Large intestine (tissue), 3 donors: ENCODE data around the gene ISL2. TPM values are rescaled to one million over a fixed set of nuclear protein-coding genes. Genes with fewer than 3 reads are reported as not detected.

Experiments
- DNase-seq, 2 donors: peaks; one replicate each; pipeline versions ENCODE4 v3.0.0 to v3.0.0-alpha.2; 2013
- H3K27ac ChIP-seq: one replicate; pipeline ENCODE4 v1.5.1; 2013; ENCODE audit warnings: low read length
- H3K27me3 ChIP-seq: 2 replicates; pipeline ENCODE4 v1.6.1; 2013; ENCODE audit warnings: low read length; ENCODE audit not compliant: control insufficient read depth, insufficient read depth
- H3K36me3 ChIP-seq: 2 replicates; pipeline ENCODE4 v1.6.1; 2013; ENCODE audit warnings: low read length; ENCODE audit not compliant: control insufficient read depth, insufficient read depth
- H3K4me1 ChIP-seq: one replicate; pipeline ENCODE4 v1.6.1; 2013; ENCODE audit warnings: low read length; ENCODE audit not compliant: control insufficient read depth, insufficient read depth
- H3K4me3 ChIP-seq: one replicate; pipeline ENCODE4 v1.5.1; 2013; ENCODE audit warnings: low read length
- H3K9me3 ChIP-seq: one replicate; pipeline ENCODE4 v1.6.1; 2013; ENCODE audit warnings: mild to moderate bottlenecking, low read depth, low read length, moderate library complexity; ENCODE audit not compliant: control insufficient read depth
- WGBS: methylation state at CpG from one replicate; pipeline ENCODE4 v1.1.5; 2013; ENCODE audit warnings: low lambda C conversion rate; ENCODE audit not compliant: insufficient coverage; 5-methylcytosine and 5-hydroxymethylcytosine counted together
- polyA plus RNA-seq: library from polyadenylated mRNA; unstranded; fragments of 120-200 nt; gene quantifications from one replicate; pipeline ENCODE4 v1.2.1, GENCODE V29; 2013

Gene ISL2
- polyA plus RNA-seq, 1 donor: 2.6 TPM

- H3K36me3 ChIP-seq: peaks cover 20% of the 10 kb centered on the region
- DNase-seq: peak in 1 of 2 donors; percentile 35
- WGBS: no CpG with 5 or more reads among the region's 2 CpGs
- H3K9me3 ChIP-seq: no peaks in the 10 kb centered on the region
- no peak overlapping the region for H3K27ac ChIP-seq
- peaks cover 7% of the 10 kb centered on the region for H3K4me1 ChIP-seq
- H3K27me3 ChIP-seq: no peaks in the 10 kb centered on the region
- H3K4me3 ChIP-seq: no peak overlapping the region
These were observed 40.6 kb downstream of the ISL2 start for GRCh38 chr15:76377217-76377616.

GRCh38 chr15:76377751-76378150 is 41.2 kb downstream of the ISL2 start:
- Histone ChIP-seq H3K9me3 (no peaks in the 10 kb centered on the region), H3K27ac (no peak overlapping the region), H3K4me1 (peaks cover 7% of the 10 kb centered on the region), H3K4me3 (no peak overlapping the region), H3K27me3 (no peaks in the 10 kb centered on the region), H3K36me3 (peaks cover 17% of the 10 kb centered on the region)
- DNase-seq: no peak

- WGBS: no CpG with 5 or more reads among the region's 1 CpG
- Histone ChIP-seq H3K4me1 (peaks cover 7% of the 10 kb centered on the region), H3K27me3 (no peaks in the 10 kb centered on the region), H3K9me3 (no peaks in the 10 kb centered on the region), H3K36me3 (peaks cover 12% of the 10 kb centered on the region), H3K27ac (no peak overlapping the region), H3K4me3 (no peak overlapping the region)
- no peak for DNase-seq
These were observed 42.1 kb downstream of the ISL2 start for GRCh38 chr15:76378691-76379090.

DNA sequence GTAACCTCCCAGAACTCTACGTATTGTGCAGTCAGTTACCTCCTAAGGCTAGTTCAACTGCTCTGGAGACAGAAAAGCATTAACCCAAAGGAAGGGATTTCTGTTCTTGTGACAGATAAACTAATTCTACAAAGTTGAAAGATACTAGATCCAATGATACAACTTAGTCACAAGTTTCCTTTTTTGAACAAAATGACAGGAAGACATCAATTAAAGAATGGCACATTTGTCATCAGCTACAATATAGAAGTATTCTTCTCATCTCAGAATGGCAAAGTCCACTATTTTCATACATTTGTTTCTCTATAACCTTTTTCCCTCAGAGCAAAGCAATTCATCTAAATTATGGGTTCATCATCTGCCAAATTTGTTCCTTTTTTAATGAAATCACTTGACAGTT is 43.7 kb downstream of the ISL2 start:
- no CpG with 5 or more reads among the region's 1 CpG for WGBS
- DNase-seq: no peak
- H3K9me3 ChIP-seq: no peaks in the 10 kb centered on the region

DNA sequence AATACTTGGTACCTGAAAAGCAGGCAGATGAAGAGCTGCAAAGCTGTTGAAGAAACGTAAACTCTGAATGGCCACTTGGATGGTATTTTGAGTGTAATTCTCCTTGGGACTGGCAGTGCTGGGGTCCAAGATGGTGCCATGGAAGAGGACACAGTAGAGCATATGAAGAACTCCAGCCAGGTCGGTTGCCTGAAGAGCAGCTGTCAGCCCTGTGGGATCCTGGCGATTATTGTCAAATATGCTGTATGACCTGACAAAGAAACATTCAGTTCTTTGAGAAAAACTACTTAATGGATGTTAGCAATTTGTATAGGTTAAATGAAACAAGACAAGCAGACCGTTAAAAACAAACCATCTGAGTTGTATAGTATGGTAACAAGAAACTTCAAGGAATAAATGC is 44.8 kb downstream of the ISL2 start:
- H3K27me3 ChIP-seq: no peaks in the 10 kb centered on the region
- no peak for DNase-seq
- 93% methylated on average over 2 of the region's 4 CpGs for WGBS
- H3K27ac ChIP-seq: no peak overlapping the region
- H3K4me3 ChIP-seq: no peak overlapping the region
- H3K9me3 ChIP-seq: no peaks in the 10 kb centered on the region
- peaks cover 7% of the 10 kb centered on the region for H3K4me1 ChIP-seq
- H3K36me3 ChIP-seq: peaks cover 11% of the 10 kb centered on the region

More for the DNA sequence above, 43.7 kb downstream of the ISL2 start:
- Histone ChIP-seq H3K36me3 (peaks cover 12% of the 10 kb centered on the region), H3K27ac (no peak overlapping the region), H3K4me1 (peaks cover 7% of the 10 kb centered on the region), H3K4me3 (no peak overlapping the region), H3K27me3 (no peaks in the 10 kb centered on the region)

DNA sequence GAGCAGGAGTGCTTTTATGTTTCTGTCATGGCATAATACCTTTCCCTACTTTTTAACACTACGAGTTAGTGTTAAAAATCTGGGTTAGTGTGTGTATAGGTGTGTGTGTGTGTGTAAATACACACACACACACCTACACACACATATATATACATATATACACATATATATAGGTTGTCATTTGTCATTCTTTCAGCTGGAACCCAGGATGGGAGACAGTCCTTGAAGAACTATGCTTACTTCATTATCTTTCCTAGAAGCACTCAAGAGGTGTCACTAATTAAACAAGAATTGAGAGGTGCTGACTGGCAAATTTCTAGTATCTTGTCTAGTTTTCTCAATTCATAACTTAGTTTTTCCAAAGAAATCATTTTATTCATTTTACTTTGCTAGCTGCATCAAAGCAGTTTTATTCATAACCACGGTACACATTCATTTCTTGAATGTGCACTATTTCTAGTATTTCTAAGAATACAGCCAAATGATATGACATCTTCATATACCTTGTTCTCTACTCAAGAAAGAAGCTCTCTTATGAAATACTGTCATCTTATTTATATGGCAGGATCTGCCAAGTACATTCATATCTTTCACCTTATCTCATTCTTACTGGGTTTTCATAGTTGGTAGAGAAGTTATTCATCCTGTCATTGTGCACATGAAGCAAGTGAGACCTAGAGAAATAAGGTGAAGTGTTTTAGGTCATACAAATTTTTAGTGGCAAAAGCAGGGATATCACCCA is 46.6 kb downstream of the ISL2 start:
- no peak for DNase-seq
- Histone ChIP-seq H3K27ac (no peak overlapping the region), H3K9me3 (no peaks in the 10 kb centered on the region), H3K27me3 (no peaks in the 10 kb centered on the region), H3K36me3 (peaks cover 11% of the 10 kb centered on the region), H3K4me1 (no peaks in the 10 kb centered on the region), H3K4me3 (no peak overlapping the region)
- whole genome bisulfite sequencing: 90% methylated on average over 2 of the region's 2 CpGs

DNA sequence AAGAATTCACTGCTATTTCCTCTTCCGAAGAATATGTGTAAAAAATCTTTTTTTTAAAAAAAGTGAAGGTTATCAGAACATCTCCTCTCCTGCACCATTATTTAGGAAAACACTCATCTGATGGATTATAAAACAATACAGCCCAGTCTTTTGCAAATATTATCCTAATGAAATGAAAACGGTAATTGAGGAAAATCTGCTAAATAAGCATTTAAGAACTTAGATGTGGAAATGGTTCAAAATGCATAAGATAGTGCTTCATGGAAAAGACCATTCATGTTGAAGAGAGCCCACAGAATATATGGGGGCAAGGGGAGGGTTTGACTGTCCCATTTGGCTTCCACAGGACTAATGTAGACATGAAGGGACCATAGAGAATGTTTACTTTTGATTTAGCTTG is 47.8 kb downstream of the ISL2 start:
- no peak for DNase-seq
- Histone ChIP-seq H3K27me3 (no peaks in the 10 kb centered on the region), H3K4me3 (no peak overlapping the region), H3K27ac (no peak overlapping the region), H3K9me3 (no peaks in the 10 kb centered on the region), H3K36me3 (peaks cover 11% of the 10 kb centered on the region), H3K4me1 (no peaks in the 10 kb centered on the region)
- 80% methylated on average over 2 of the region's 2 CpGs for WGBS

GRCh38 chr15:76386178-76386577 is 49.6 kb downstream of the ISL2 start:
- Histone ChIP-seq H3K27me3 (no peaks in the 10 kb centered on the region), H3K36me3 (peaks cover 5% of the 10 kb centered on the region), H3K4me1 (no peaks in the 10 kb centered on the region), H3K9me3 (no peaks in the 10 kb centered on the region), H3K27ac (no peak overlapping the region), H3K4me3 (no peak overlapping the region)
- DNase-seq: no peak
- 100% methylated on average over 2 of the region's 2 CpGs for WGBS

DNA sequence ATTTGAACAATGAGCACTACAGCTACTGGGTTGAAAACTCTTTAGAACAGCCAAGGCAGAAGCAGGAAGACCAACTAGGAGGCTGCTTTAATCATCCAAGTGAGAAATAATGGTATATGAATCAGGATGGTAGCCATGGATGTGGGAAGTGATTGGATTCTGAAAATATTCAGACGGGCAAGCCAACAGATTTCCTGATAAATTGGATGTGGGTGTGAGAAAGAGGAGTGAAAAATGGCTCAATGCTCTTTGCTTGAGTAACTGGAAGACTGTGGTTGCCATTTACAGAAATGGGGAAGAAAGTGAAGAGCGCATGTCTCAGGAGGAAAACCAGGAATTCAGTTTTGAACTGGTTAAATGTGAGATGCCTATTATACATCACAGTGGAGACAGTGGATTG is 50.4 kb downstream of the ISL2 start:
- H3K27ac ChIP-seq: no peak overlapping the region
- H3K9me3 ChIP-seq: no peaks in the 10 kb centered on the region
- peaks cover 3% of the 10 kb centered on the region for H3K36me3 ChIP-seq
- no peaks in the 10 kb centered on the region for H3K27me3 ChIP-seq
- H3K4me1 ChIP-seq: no peaks in the 10 kb centered on the region
- WGBS: 100% methylated on average over 1 of the region's 2 CpGs
- DNase-seq: no peak
- H3K4me3 ChIP-seq: no peak overlapping the region

DNA sequence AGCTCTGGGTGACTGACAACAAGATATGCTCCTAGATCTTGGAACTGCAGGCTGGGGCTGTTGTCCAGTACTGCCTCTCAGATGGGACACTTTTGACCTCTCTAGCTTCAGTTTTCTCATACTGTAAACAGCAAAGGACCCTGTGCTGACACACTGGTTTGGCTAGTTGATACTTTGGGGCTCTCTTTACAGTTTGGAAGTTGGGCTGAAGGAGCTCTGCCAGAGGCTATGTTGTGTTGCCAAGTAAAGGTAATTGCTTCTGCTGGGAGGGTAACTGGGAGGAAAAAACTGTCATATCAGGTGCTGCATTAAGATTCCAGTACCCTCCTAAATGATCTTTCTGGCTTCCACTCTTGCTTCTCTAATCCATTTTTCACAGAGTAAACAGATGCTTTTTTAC is 54.0 kb downstream of the ISL2 start:
- Histone ChIP-seq H3K27ac (no peak overlapping the region), H3K4me3 (no peak overlapping the region), H3K36me3 (no peaks in the 10 kb centered on the region), H3K9me3 (no peaks in the 10 kb centered on the region), H3K27me3 (no peaks in the 10 kb centered on the region), H3K4me1 (no peaks in the 10 kb centered on the region)
- no peak for DNase-seq

DNA sequence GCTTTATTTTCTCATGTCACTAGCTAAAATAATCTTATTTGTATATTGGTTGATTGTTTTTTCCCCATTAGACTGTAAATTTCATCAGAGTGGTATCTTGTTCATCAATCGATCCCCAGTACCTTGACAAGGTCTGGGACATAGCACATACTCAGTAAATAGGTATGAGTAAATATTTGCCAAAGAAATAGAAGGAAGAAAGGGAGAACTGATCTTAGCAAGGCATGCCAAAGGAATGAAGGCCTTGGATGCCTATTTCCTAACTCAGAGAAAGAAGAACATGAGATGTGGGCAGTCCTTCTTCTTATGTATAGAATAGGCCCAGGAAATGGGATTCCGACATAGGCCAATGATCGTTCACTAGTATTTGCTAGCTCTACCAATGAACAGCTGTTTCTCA is 54.7 kb downstream of the ISL2 start:
- Histone ChIP-seq H3K9me3 (no peaks in the 10 kb centered on the region), H3K27me3 (no peaks in the 10 kb centered on the region), H3K4me3 (no peak overlapping the region), H3K4me1 (no peaks in the 10 kb centered on the region), H3K27ac (no peak overlapping the region), H3K36me3 (no peaks in the 10 kb centered on the region)
- 60% methylated on average over 1 of the region's 3 CpGs for WGBS
- DNase-seq: no peak
